ENCODE data around the gene PRIMA1.

PRIMA1 gene

GRCh38 chr14:93757206-93757605 lies 31.1 kb downstream of the PRIMA1 start:
- no peaks in the 10 kb centered on the region for H3K36me3 ChIP-seq (ENCODE audit: control insufficient read depth in 1 of 2, insufficient read depth in 2 of 2, low read depth in 1 of 2, low read length in 2 of 2)
- peaks cover 2% of the 10 kb centered on the region for H3K4me1 ChIP-seq (ENCODE audit: control insufficient read depth, insufficient read depth, low read depth, low read length)
- H3K4ac ChIP-seq (ENCODE audit: low read depth in 1 of 2, low read length in 2 of 2) = no peak overlapping the region

GRCh38 chr14:93753647-93754046 lies 34.6 kb downstream of the PRIMA1 start:
- no peak overlapping the region for H4K8ac ChIP-seq (ENCODE audit: low read length)
- DNase-seq = no peak
- H3K27me3 ChIP-seq (ENCODE audit: control insufficient read depth in 1 of 2, insufficient read depth in 1 of 2, low read length in 2 of 2) = no peaks in the 10 kb centered on the region
- H2AK5ac ChIP-seq (ENCODE audit: low read length, severe bottlenecking) = no peak overlapping the region
- no peak overlapping the region for H3K18ac ChIP-seq (ENCODE audit: low read depth in 1 of 2, low read length in 2 of 2)
- H2BK15ac ChIP-seq (ENCODE audit: low read depth, poor library complexity, severe bottlenecking) = no peak overlapping the region
- no peaks in the 10 kb centered on the region for H3K79me1 ChIP-seq (replicated peaks; ENCODE audit: low read length, poor library complexity, severe bottlenecking)
- no peak overlapping the region for H3K9ac ChIP-seq (ENCODE audit: low read length)
- H3K27ac ChIP-seq (ENCODE audit: low read length, poor library complexity, severe bottlenecking) = no peak overlapping the region
- no peak overlapping the region for H3K23ac ChIP-seq (ENCODE audit: low read length in 2 of 2)
- no peak overlapping the region for H3K14ac ChIP-seq (ENCODE audit: low read length in 2 of 2)
- no peaks in the 10 kb centered on the region for H3K4me1 ChIP-seq (ENCODE audit: control insufficient read depth, insufficient read depth, low read depth, low read length)
- H3K4me3 ChIP-seq (ENCODE audit: insufficient read depth in 1 of 2, low read depth in 1 of 2, low read length in 2 of 2) = no peak overlapping the region
- no peak overlapping the region for H3K4me2 ChIP-seq (ENCODE audit: low read length, poor library complexity, severe bottlenecking)
- no peaks in the 10 kb centered on the region for H3K36me3 ChIP-seq (ENCODE audit: control insufficient read depth in 1 of 2, insufficient read depth in 2 of 2, low read depth in 1 of 2, low read length in 2 of 2)
- no peak overlapping the region for H2AFZ ChIP-seq (ENCODE audit: low read depth, low read length)
- 82% methylated on average over 8 of the region's 8 CpGs for WGBS
- no peak overlapping the region for H3K4ac ChIP-seq (ENCODE audit: low read depth in 1 of 2, low read length in 2 of 2)
- H4K91ac ChIP-seq (ENCODE audit: low read length) = no peak overlapping the region
- no peak overlapping the region for H2BK12ac ChIP-seq (ENCODE audit: low read length in 2 of 2)
- no peak overlapping the region for H2BK5ac ChIP-seq (ENCODE audit: low read depth, low read length, poor library complexity, severe bottlenecking)
- H2BK120ac ChIP-seq (ENCODE audit: low read depth, low read length) = no peak overlapping the region
- no peaks in the 10 kb centered on the region for H3K9me3 ChIP-seq (ENCODE audit: control insufficient read depth, low read length)

More at GRCh38 chr14:93757206-93757605, 31.1 kb downstream of the PRIMA1 start:
- no peak overlapping the region for H2AFZ ChIP-seq (ENCODE audit: low read depth, low read length)
- H3K23ac ChIP-seq (ENCODE audit: low read length in 2 of 2) = no peak overlapping the region
- no peak overlapping the region for H4K91ac ChIP-seq (ENCODE audit: low read length)
- no peaks in the 10 kb centered on the region for H3K9me3 ChIP-seq (ENCODE audit: control insufficient read depth, low read length)
- no peak overlapping the region for H2AK5ac ChIP-seq (ENCODE audit: low read length, severe bottlenecking)
- no peaks in the 10 kb centered on the region for H3K79me1 ChIP-seq (replicated peaks; ENCODE audit: low read length, poor library complexity, severe bottlenecking)
- H3K18ac ChIP-seq (ENCODE audit: low read depth in 1 of 2, low read length in 2 of 2) = no peak overlapping the region
- no peak for DNase-seq
- H3K9ac ChIP-seq (ENCODE audit: low read length) = no peak overlapping the region
- no peak overlapping the region for H3K4me3 ChIP-seq (ENCODE audit: insufficient read depth in 1 of 2, low read depth in 1 of 2, low read length in 2 of 2)
- peaks cover 0 to 9% of the 10 kb centered on the region in 2 experiments for H3K27me3 ChIP-seq (ENCODE audit: control insufficient read depth in 1 of 2, insufficient read depth in 1 of 2, low read length in 2 of 2)
- H4K8ac ChIP-seq (ENCODE audit: low read length) = no peak overlapping the region
- no peak overlapping the region for H2BK5ac ChIP-seq (ENCODE audit: low read depth, low read length, poor library complexity, severe bottlenecking)
- 85% methylated on average over 12 of the region's 12 CpGs for WGBS
- H3K4me2 ChIP-seq (ENCODE audit: low read length, poor library complexity, severe bottlenecking) = no peak overlapping the region
- no peak overlapping the region for H3K14ac ChIP-seq (ENCODE audit: low read length in 2 of 2)
- no peak overlapping the region for H2BK120ac ChIP-seq (ENCODE audit: low read depth, low read length)
- H2BK12ac ChIP-seq (ENCODE audit: low read length in 2 of 2) = no peak overlapping the region
- H3K27ac ChIP-seq (ENCODE audit: low read length, poor library complexity, severe bottlenecking) = no peak overlapping the region
- H2BK15ac ChIP-seq (ENCODE audit: low read depth, poor library complexity, severe bottlenecking) = no peak overlapping the region

- no peak overlapping the region for H3K4me2 ChIP-seq (ENCODE audit: low read length, poor library complexity, severe bottlenecking)
- H3K79me1 ChIP-seq (replicated peaks; ENCODE audit: low read length, poor library complexity, severe bottlenecking) = no peaks in the 10 kb centered on the region
- 73% methylated on average over 3 of the region's 4 CpGs for WGBS
These were observed 35.2 kb downstream of the PRIMA1 start for GRCh38 chr14:93752980-93753561.

GRCh38 chr14:93751946-93752655 lies 36.2 kb downstream of the PRIMA1 start:
- Histone ChIP-seq H3K4me1 (ENCODE audit: control insufficient read depth, insufficient read depth, low read depth, low read length) (no peaks in the 10 kb centered on the region), H3K14ac (ENCODE audit: low read length in 2 of 2) (no peak overlapping the region), H3K4me2 (ENCODE audit: low read length, poor library complexity, severe bottlenecking) (no peak overlapping the region), H3K79me1 (replicated peaks; ENCODE audit: low read length, poor library complexity, severe bottlenecking) (no peaks in the 10 kb centered on the region), H2AK5ac (ENCODE audit: low read length, severe bottlenecking) (no peak overlapping the region), H3K27ac (ENCODE audit: low read length, poor library complexity, severe bottlenecking) (no peak overlapping the region), H3K27me3 (ENCODE audit: control insufficient read depth in 1 of 2, insufficient read depth in 1 of 2, low read length in 2 of 2) (no peaks in the 10 kb centered on the region), H4K8ac (ENCODE audit: low read length) (no peak overlapping the region), H2BK120ac (ENCODE audit: low read depth, low read length) (no peak overlapping the region), H3K9me3 (ENCODE audit: control insufficient read depth, low read length) (no peaks in the 10 kb centered on the region), H4K91ac (ENCODE audit: low read length) (no peak overlapping the region), H2BK12ac (ENCODE audit: low read length in 2 of 2) (no peak overlapping the region), H2AFZ (ENCODE audit: low read depth, low read length) (no peak overlapping the region), H3K36me3 (ENCODE audit: control insufficient read depth in 1 of 2, insufficient read depth in 2 of 2, low read depth in 1 of 2, low read length in 2 of 2) (no peaks in the 10 kb centered on the region), H2BK15ac (ENCODE audit: low read depth, poor library complexity, severe bottlenecking) (no peak overlapping the region), H3K9ac (ENCODE audit: low read length) (no peak overlapping the region), H3K4me3 (ENCODE audit: insufficient read depth in 1 of 2, low read depth in 1 of 2, low read length in 2 of 2) (no peak overlapping the region), H3K18ac (ENCODE audit: low read depth in 1 of 2, low read length in 2 of 2) (no peak overlapping the region), H3K4ac (ENCODE audit: low read depth in 1 of 2, low read length in 2 of 2) (no peak overlapping the region), H2BK5ac (ENCODE audit: low read depth, low read length, poor library complexity, severe bottlenecking) (no peak overlapping the region), H3K23ac (ENCODE audit: low read length in 2 of 2) (no peak overlapping the region)
- 77% methylated on average over 18 of the region's 19 CpGs for WGBS
- no peak for DNase-seq

More at GRCh38 chr14:93752980-93753561, 35.2 kb downstream of the PRIMA1 start:
- Histone ChIP-seq H4K91ac (ENCODE audit: low read length) (no peak overlapping the region), H3K27me3 (ENCODE audit: control insufficient read depth in 1 of 2, insufficient read depth in 1 of 2, low read length in 2 of 2) (no peaks in the 10 kb centered on the region), H2BK120ac (ENCODE audit: low read depth, low read length) (no peak overlapping the region), H3K4me1 (ENCODE audit: control insufficient read depth, insufficient read depth, low read depth, low read length) (no peaks in the 10 kb centered on the region), H3K9me3 (ENCODE audit: control insufficient read depth, low read length) (no peaks in the 10 kb centered on the region), H3K4me3 (ENCODE audit: insufficient read depth in 1 of 2, low read depth in 1 of 2, low read length in 2 of 2) (no peak overlapping the region), H3K23ac (ENCODE audit: low read length in 2 of 2) (no peak overlapping the region), H3K14ac (ENCODE audit: low read length in 2 of 2) (no peak overlapping the region), H2AFZ (ENCODE audit: low read depth, low read length) (no peak overlapping the region), H3K18ac (ENCODE audit: low read depth in 1 of 2, low read length in 2 of 2) (no peak overlapping the region), H3K27ac (ENCODE audit: low read length, poor library complexity, severe bottlenecking) (no peak overlapping the region), H3K9ac (ENCODE audit: low read length) (no peak overlapping the region), H2BK15ac (ENCODE audit: low read depth, poor library complexity, severe bottlenecking) (no peak overlapping the region), H4K8ac (ENCODE audit: low read length) (no peak overlapping the region), H2BK5ac (ENCODE audit: low read depth, low read length, poor library complexity, severe bottlenecking) (no peak overlapping the region), H2BK12ac (ENCODE audit: low read length in 2 of 2) (no peak overlapping the region), H2AK5ac (ENCODE audit: low read length, severe bottlenecking) (no peak overlapping the region), H3K4ac (ENCODE audit: low read depth in 1 of 2, low read length in 2 of 2) (no peak overlapping the region), H3K36me3 (ENCODE audit: control insufficient read depth in 1 of 2, insufficient read depth in 2 of 2, low read depth in 1 of 2, low read length in 2 of 2) (no peaks in the 10 kb centered on the region)
- no peak for DNase-seq

All from mesenchymal stem cell (in vitro differentiated cells and primary cell).